Neural cell (in vitro differentiated cells): ENCODE measurements around the gene NASP.

ENCODE experiments used
- EP300 ChIP-seq: fragments of 450-650 bp; conservative IDR thresholded peaks from 2 replicates; pipeline ENCODE4 v1.6.1; 2014; ENCODE audit warnings: antibody characterized with exemption, mild to moderate bottlenecking, moderate library complexity; ENCODE audit not compliant: poor library complexity, severe bottlenecking
- EZH2 ChIP-seq: fragments of 200-600, 300-800 bp; shearing (Covaris generic), sonication (generic); IDR thresholded peaks from 2 replicates; pipeline ENCODE4 v1.6.1; 2014; ENCODE audit warnings: antibody characterized with exemption, low read length, borderline replicate concordance, mild to moderate bottlenecking; ENCODE audit not compliant: insufficient read depth, poor library complexity, severe bottlenecking
- SMC3 ChIP-seq: fragments of 450-650 bp; conservative IDR thresholded peaks from 2 replicates; pipeline ENCODE4 v1.6.1; 2014; ENCODE audit warnings: antibody characterized with exemption, mild to moderate bottlenecking, moderate library complexity; ENCODE audit not compliant: poor library complexity
- TAF1 ChIP-seq: IDR thresholded peaks from 2 replicates; pipeline ENCODE4 v1.6.1; 2012; ENCODE audit warnings: low read depth
- TF ChIP-seq, protein P1 (sequence below): fragments of 450-650 bp; IDR thresholded peaks from 2 replicates; pipeline ENCODE4 v1.5.1; 2014; ENCODE audit warnings: antibody characterized with exemption, mild to moderate bottlenecking, moderate library complexity; ENCODE audit not compliant: poor library complexity, severe bottlenecking
- TF ChIP-seq, protein P2 (sequence below): IDR thresholded peaks from 2 replicates; pipeline ENCODE4 v1.6.1; 2012; ENCODE audit warnings: borderline replicate concordance

- TF ChIP-seq, protein P1, sequence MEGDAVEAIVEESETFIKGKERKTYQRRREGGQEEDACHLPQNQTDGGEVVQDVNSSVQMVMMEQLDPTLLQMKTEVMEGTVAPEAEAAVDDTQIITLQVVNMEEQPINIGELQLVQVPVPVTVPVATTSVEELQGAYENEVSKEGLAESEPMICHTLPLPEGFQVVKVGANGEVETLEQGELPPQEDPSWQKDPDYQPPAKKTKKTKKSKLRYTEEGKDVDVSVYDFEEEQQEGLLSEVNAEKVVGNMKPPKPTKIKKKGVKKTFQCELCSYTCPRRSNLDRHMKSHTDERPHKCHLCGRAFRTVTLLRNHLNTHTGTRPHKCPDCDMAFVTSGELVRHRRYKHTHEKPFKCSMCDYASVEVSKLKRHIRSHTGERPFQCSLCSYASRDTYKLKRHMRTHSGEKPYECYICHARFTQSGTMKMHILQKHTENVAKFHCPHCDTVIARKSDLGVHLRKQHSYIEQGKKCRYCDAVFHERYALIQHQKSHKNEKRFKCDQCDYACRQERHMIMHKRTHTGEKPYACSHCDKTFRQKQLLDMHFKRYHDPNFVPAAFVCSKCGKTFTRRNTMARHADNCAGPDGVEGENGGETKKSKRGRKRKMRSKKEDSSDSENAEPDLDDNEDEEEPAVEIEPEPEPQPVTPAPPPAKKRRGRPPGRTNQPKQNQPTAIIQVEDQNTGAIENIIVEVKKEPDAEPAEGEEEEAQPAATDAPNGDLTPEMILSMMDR, result peak; percentile 33
- TF ChIP-seq EZH2, result no peak
- no peak for TF ChIP-seq EP300
- TF ChIP-seq, protein P2, sequence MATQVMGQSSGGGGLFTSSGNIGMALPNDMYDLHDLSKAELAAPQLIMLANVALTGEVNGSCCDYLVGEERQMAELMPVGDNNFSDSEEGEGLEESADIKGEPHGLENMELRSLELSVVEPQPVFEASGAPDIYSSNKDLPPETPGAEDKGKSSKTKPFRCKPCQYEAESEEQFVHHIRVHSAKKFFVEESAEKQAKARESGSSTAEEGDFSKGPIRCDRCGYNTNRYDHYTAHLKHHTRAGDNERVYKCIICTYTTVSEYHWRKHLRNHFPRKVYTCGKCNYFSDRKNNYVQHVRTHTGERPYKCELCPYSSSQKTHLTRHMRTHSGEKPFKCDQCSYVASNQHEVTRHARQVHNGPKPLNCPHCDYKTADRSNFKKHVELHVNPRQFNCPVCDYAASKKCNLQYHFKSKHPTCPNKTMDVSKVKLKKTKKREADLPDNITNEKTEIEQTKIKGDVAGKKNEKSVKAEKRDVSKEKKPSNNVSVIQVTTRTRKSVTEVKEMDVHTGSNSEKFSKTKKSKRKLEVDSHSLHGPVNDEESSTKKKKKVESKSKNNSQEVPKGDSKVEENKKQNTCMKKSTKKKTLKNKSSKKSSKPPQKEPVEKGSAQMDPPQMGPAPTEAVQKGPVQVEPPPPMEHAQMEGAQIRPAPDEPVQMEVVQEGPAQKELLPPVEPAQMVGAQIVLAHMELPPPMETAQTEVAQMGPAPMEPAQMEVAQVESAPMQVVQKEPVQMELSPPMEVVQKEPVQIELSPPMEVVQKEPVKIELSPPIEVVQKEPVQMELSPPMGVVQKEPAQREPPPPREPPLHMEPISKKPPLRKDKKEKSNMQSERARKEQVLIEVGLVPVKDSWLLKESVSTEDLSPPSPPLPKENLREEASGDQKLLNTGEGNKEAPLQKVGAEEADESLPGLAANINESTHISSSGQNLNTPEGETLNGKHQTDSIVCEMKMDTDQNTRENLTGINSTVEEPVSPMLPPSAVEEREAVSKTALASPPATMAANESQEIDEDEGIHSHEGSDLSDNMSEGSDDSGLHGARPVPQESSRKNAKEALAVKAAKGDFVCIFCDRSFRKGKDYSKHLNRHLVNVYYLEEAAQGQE, result no peak
- peak; percentile 30 for TF ChIP-seq SMC3
- no peak for TF ChIP-seq TAF1
Measured at GRCh38 chr1:45550401-45551351, 33.2 kb upstream of the NASP start, which contains the start of gene AKR1A1.
